Uterus (tissue), 4 donors: ENCODE results near the gene KRTAP5-7. TPM values are rescaled to one million over a fixed set of nuclear protein-coding genes. Genes with fewer than 3 reads are reported as not detected.

Experiments
- DNase-seq, 2 donors: peaks; one replicate each; pipeline ENCODE4 v3.0.0-alpha.2; 2019 to 2020
- H3K27ac ChIP-seq, 2 donors: fragments of 200-600 bp; sonication (generic); 1 replicate in 1 of 2; 2 replicates in 1 of 2; pipeline ENCODE4 v1.5.1; 2016 to 2018
- H3K27me3 ChIP-seq, 2 donors: fragments of 200-600 bp; sonication (generic); one replicate each; pipeline ENCODE4 v1.5.1; 2018 to 2019; ENCODE audit warnings: control low read depth in 1 of 2
- H3K36me3 ChIP-seq, 2 donors: fragments of 200-600 bp; sonication (generic); one replicate each; pipeline ENCODE4 v1.5.1; 2019; ENCODE audit warnings: control low read depth in 1 of 2
- H3K4me1 ChIP-seq, 2 donors: fragments of 200-600 bp; sonication (generic); one replicate each; pipeline ENCODE4 v1.5.1; 2018 to 2019; ENCODE audit warnings: control low read depth in 1 of 2
- H3K4me3 ChIP-seq, 2 donors: fragments of 200-600 bp; sonication (generic); 1 replicate in 1 of 2; 2 replicates in 1 of 2; pipeline ENCODE4 v1.5.1; 2018 to 2019; ENCODE audit warnings: mild to moderate bottlenecking in 1 of 2
- H3K9me3 ChIP-seq, 2 donors: fragments of 200-600 bp; sonication (generic); one replicate each; pipeline ENCODE4 v1.5.1; 2019; ENCODE audit warnings: control low read depth in 1 of 2
- CTCF ChIP-seq, 4 experiments: fragments of 200-600 bp in 2 of 4; fragments of 450-650 bp in 2 of 4; sonication (generic) in 2 of 4; IDR thresholded peaks; one replicate each; pipeline ENCODE4 v1.5.1; 2016 to 2019; ENCODE audit warnings: antibody characterized with exemption in 4 of 4, mild to moderate bottlenecking in 2 of 4, moderate library complexity in 1 of 4
- POLR2A ChIP-seq, 2 donors: fragments of 450-650 bp; IDR thresholded peaks; one replicate each; pipeline ENCODE4 v1.6.1; 2016; ENCODE audit warnings: antibody characterized with exemption in 2 of 2, mild to moderate bottlenecking in 1 of 2, moderate library complexity in 1 of 2
- intact Hi-C: fragments of 100-400 bp; cut with DNase I; formaldehyde crosslinking; loops from one replicate; pipeline ENCODE4 v1.15.1; 2023; ENCODE audit warnings: low total_unique reads
- total RNA-seq, 4 donors: library from RNA; depleted of rRNA in 3 of 4; stranded (reverse); fragments of >200 nt in 3 of 4; gene quantifications; one replicate each; pipeline versions ENCODE4 v1.1.0 to v1.2.4, GENCODE V29; 2014 to 2023
- donor health status: DM: yes; HTN: yes; CAD: no.

Gene KRTAP5-7
- total RNA-seq, 4 donors from 2014 or later, result 0.95 TPM; not detected in 3

- Histone ChIP-seq H3K9me3 (peaks cover 0 to 12% of the 10 kb centered on the region in 2 donors), H3K27ac (no peak overlapping the region)
These were observed 20.0 kb upstream of the KRTAP5-7 start for GRCh38 chr11:71507102-71507501.

DNA sequence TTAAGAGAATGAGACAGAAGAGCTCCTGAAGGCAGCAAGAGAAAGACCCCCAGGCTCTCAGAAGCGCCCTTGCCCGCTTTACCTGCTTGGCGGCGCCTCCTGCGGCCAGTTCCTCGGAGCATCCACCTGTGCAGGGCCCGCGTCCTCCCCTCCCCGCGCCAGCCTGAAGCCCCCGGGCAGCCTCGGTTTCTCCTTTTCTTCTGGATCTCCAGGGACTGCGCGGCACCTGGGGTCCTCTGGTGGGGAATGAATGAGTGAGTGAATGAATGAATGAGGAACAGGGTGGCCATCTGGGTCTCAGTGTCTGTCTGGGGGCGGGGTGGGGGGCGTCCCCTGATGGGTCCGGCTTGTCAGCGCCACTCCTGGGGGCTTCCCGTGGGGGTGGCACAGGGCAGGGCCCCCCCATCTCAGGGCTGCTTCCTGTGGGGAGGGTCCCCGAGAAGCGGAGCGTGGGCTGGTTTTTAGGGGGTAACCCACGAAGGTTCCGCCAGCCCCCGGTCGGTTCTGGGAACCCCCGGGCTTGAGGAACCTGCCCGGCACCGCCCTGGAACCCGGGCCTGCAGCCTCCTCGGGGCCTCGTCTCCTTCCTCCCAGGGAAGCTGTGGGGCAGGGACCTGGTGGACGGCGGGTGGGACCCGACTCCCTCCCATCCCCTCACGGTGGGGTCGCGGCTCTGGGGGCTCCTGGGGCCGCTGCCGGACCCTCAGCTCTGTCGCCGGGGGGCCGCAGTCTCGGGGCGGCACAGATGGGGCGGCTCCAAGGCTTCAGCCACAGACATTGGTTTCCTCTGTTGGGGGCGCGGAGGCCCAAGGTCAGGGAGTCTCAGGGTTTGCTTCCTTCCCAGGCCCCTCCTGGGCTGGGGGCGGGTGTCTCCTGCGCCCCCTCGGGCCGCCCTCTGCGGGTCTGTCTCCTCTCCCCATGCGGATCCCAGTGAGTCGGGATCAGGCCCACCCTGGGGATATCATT is 8.3 kb upstream of the KRTAP5-7 start:
- intact Hi-C loops, result no loop called here
- H3K9me3 ChIP-seq, result no peaks in the 10 kb centered on the region
- no peaks in the 10 kb centered on the region for H3K27me3 ChIP-seq
- TF ChIP-seq POLR2A (IDR thresholded peaks at IDR 0.05) (no peak), CTCF (IDR thresholded peaks at IDR 0.05) (no peak)
- no peaks in the 10 kb centered on the region for H3K36me3 ChIP-seq
- H3K27ac ChIP-seq, result no peak overlapping the region
- no peak overlapping the region for H3K4me3 ChIP-seq
- no peak for DNase-seq
- no peaks in the 10 kb centered on the region for H3K4me1 ChIP-seq

More at GRCh38 chr11:71507102-71507501, 20.0 kb upstream of the KRTAP5-7 start:
- TF ChIP-seq POLR2A (IDR thresholded peaks at IDR 0.05) (no peak), CTCF (IDR thresholded peaks at IDR 0.05) (no peak)
- Histone ChIP-seq H3K27me3 (no peaks in the 10 kb centered on the region), H3K36me3 (no peaks in the 10 kb centered on the region), H3K4me1 (no peaks in the 10 kb centered on the region), H3K4me3 (no peak overlapping the region)
- no peak for DNase-seq
- intact Hi-C loops, result no loop called here

- Histone ChIP-seq H3K9me3 (no peaks in the 10 kb centered on the region), H3K4me3 (no peak overlapping the region), H3K4me1 (no peaks in the 10 kb centered on the region), H3K27me3 (no peaks in the 10 kb centered on the region), H3K36me3 (no peaks in the 10 kb centered on the region), H3K27ac (no peak overlapping the region)
- intact Hi-C loops, result no loop called here
- no peak for TF ChIP-seq CTCF (IDR thresholded peaks at IDR 0.05)
- no peak for TF ChIP-seq POLR2A (IDR thresholded peaks at IDR 0.05)
- no peak for DNase-seq
These were observed 7.5 kb upstream of the KRTAP5-7 start for GRCh38 chr11:71519546-71519945.

GRCh38 chr11:71525188-71525937 is 1.7 kb upstream of the KRTAP5-7 start:
- no peaks in the 10 kb centered on the region for H3K36me3 ChIP-seq
- DNase-seq, result no peak
- intact Hi-C loops, result no loop called here
- H3K9me3 ChIP-seq, result no peaks in the 10 kb centered on the region
- H3K27ac ChIP-seq, result no peak overlapping the region
- H3K27me3 ChIP-seq, result no peaks in the 10 kb centered on the region
- no peaks in the 10 kb centered on the region for H3K4me1 ChIP-seq
- no peak overlapping the region for H3K4me3 ChIP-seq
- TF ChIP-seq POLR2A (IDR thresholded peaks at IDR 0.05), result no peak
- TF ChIP-seq CTCF (IDR thresholded peaks at IDR 0.05), result no peak
